PC-9 (cell line): Measurements from ENCODE around the gene TMEM272.

Experiments
- CTCF ChIP-seq: fragments of 200-600 bp; sonication (generic); conservative IDR thresholded peaks from 2 replicates; pipeline ENCODE4 v1.6.1; 2017; ENCODE audit warnings: mixed run types, antibody characterized with exemption, mild to moderate bottlenecking, moderate library complexity
- EZH2 ChIP-seq: fragments of 200-600 bp; sonication (generic); IDR thresholded peaks from 2 replicates; pipeline ENCODE4 v1.8.0; 2017; ENCODE audit warnings: antibody characterized with exemption, low read depth

- TF ChIP-seq CTCF (no peak), EZH2 (no peak)
These were observed 5.1 kb downstream of the TMEM272 start for GRCh38 chr13:51839711-51840540.
